GM19025 (cell line): Measurements from ENCODE around the gene CNTNAP5.

ENCODE experiments used
- ATAC-seq: cut with Tn5 transposase; IDR thresholded peaks from one replicate; pipeline ENCODE4 v1.9.1; 2021; ENCODE audit warnings: mild to moderate bottlenecking, low read depth, moderate library complexity; ENCODE audit not compliant: unreplicated experiment

The CNTNAP5 gene

DNA sequence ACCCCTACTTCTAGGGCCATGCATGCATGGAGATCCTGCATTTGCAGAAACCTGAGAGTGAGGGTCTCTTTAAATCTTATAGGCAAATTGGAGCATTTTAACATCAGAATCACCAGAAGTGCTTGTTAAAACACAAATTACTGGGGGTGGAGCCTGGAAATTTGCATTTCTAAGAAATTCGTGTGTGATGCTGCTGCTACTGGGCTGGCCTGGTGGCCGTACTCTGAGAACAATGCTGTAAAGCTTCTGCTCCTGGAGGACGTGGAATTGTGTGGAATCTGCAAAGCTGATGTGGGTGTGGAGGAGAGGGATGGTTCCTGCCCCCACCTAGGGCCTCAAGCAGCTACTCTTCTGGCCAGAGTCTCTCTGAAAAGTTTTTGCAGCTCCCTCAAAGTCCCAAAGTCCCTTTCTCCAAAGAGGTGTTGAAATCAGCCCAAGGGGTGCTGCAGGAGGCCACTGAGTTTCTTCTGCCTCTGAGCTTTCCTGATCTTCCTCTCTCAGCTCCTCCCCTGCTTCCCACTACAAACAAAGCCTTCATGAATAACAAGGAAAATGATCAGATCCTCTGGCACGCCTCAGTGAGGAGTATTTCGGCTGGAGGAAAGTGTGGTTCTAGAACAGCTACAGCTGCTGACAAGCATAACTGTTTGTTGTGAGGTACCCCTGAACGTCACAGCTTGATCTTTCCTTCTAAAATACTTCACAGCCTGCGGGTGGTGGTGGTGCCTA is 508.3 kb downstream of the CNTNAP5 start:
- no peak for ATAC-seq

DNA sequence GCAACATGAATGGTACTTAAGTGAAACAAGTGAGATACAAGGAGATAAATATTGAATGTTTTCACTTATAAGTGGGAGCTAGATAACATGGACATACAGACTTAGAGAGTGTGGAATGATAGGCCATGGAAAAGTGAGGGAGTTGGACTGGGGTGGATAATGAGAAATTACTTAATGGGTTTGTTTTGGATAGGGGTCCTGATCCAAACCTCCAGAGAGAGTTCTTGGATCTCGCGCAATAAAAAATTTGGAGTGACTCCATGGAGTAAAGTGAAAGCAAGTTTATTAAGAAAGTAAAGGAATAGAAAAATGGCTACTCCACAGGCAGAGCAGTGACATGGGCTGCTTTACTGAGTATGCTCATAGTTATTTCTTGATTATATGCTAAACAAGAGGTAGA is 508.9 kb downstream of the CNTNAP5 start:
- no peak for ATAC-seq

DNA sequence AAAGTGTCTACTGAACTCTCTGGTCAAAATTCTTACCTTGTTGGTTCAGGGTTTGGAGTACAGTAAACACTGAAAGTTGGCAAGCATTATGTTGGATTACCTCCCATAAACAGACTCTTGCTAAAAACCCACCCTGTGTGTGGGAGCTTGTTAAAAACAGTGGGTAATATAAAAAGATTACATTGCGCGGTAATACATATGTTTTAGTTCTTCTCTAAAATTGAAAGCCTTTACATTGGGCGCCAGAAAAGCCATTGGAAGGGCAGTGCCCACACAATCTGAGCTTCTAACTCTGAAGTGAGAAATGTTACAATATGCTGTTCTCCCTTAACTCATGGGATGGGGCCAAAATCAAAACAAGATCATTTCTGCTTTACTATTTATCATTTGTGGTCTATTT is 510.7 kb downstream of the CNTNAP5 start:
- no peak for ATAC-seq

DNA sequence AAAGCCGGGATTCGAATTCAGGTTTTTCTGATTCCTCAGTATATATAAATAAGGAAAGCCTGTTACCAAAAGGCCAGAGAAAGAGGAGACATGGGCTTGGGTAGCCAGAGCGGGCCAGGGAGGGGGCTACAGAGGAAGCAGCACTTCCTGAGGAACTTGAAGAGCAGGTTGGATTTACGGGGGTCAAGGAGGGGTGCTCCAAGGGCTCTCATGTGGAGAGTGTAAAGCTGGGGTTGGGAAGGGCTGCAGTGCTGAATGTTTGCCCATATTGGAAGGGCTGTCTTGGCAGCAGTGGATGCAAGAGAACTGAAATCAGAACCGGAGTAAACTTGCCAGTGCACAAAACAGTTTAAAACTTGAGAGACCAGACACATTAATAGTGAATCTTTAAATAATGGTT is 511.5 kb downstream of the CNTNAP5 start:
- no peak for ATAC-seq

DNA sequence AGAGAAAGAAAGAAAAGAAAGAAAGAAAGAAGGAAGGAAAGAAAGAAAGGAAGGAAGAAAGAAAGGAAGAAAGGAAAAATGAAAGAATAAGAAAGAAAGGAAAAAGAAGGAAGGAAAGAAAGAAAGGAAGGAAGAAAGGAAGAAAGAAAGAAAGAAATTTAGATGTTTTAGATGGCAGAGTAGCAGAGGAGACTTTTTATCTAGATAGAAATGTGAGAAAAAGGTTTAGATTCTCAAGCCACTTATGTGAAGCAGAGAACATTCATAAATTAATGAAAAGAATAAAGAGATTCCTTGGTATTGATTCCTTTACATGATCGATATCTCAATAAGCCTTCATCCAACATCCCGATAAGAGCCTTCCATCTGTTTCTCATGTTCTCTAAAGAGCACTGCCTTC is 513.5 kb downstream of the CNTNAP5 start:
- ATAC-seq = no peak

DNA sequence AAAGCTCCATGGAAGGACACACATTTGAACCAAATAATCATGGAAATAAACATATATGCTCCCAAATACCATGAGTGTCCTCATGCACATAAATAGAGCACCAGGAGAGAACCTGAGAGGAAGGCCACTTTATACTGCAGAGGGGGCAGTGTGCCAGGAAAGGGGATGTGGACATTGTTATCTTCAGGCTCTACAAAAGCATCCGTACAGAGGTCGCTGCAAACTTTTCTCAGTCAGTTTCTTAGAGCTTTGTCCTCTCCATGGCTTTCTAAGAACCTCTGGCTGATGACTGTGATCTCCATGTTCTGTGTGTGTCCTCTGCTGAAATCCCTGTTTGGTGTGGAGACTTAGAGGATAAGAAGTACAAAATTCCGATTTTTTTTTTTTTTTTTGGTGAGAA is 515.7 kb downstream of the CNTNAP5 start:
- no peak for ATAC-seq

DNA sequence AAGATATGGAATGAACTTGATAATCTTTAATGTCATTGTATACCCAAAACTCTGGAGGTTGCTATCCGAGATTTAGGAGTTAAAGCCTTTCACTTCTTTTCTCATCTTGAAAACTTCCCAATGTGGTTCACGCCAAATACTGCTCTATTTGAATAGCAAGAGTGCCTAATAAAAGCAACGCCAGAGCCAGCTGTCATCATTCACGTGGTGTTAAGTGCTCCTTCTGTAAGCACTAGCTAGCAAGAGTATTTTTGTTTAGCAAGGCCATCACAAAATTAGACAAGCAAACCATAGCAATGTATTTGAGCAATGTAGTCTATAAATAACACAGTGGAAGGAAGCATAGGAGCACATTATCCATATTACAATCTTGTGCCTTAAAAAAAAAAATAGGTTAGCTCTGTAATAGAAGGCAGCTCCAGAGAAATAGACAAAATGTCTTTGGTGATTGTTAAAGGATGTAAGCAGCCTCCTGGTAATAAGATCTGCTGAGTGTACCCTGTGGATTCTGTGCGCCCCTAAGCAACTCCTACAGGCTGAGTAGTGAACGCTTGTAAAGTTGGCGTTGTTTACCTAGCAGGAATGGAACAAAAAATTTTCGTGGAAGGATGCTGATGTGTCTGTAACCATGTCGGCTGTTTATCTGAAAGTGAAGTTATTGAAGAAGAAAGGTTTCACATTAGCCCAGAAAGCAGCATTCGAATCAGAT is 518.0 kb downstream of the CNTNAP5 start:
- ATAC-seq = no peak

DNA sequence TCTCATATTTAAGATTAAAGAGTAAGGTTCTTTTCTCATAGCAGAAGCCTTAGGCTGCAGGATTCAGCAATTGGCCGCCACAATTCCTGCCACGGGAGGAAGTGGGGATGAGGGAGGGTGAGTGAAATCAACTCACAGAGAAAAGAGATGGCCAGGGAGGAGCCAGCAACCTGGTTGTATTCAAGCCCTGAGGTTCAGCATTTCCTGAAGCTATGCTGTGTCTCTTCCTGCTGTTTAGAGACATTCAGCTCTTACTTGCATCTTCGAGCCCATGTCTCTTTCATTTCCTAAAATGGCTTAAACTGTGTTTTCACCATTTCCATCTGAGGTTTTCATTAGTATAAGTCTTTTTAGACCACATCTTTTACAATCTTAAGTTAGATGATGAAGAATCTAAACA is 522.6 kb downstream of the CNTNAP5 start:
- no peak for ATAC-seq

DNA sequence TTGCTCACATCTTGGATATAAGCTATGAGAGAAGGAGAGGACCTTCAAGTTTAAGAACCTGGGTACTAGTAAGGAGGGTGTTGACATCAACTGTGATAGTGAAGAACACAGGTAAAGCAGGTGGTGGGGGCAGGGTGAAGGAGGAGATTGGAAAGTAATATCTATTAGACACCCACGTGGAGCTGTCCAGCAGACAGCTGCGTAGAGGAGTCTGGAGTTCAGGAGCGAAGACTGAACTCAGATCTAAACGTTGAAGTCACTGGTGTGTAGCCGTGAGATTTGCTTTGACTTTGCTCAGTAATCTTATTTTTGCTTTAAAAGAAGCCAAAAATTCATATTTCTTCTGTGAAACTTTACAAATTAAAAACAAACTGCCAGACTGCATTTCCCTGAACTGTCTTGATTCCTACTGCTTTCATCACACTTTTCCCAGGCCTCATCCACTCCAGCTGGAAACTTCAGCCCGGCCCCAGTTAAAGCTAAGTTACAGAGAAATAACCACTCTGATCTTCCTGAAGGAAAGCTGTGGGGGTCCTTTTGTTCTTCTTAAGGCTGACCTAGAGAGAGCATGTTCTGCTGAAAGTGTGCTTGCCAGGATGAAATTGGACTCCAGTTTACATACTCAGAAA is 533.3 kb downstream of the CNTNAP5 start:
- no peak for ATAC-seq

DNA sequence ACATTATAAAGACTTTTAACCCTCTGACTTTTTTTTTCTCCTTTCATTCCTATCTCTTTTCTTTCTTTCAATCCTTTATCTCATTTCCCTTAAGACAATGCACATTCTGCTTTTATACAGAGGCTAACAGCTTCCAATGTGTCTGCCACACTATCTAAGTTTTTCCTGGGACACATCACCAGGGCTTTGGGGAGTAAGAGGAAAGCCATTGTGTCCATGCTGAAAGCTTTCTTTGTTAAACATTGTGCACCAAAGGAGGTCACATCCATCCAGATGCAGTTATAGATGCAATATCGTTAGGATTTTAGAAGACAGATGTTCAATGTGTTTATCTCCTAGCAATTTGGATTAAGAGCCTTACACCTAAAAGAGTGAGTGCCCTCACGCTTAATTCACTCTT is 534.1 kb downstream of the CNTNAP5 start:
- ATAC-seq = no peak

DNA sequence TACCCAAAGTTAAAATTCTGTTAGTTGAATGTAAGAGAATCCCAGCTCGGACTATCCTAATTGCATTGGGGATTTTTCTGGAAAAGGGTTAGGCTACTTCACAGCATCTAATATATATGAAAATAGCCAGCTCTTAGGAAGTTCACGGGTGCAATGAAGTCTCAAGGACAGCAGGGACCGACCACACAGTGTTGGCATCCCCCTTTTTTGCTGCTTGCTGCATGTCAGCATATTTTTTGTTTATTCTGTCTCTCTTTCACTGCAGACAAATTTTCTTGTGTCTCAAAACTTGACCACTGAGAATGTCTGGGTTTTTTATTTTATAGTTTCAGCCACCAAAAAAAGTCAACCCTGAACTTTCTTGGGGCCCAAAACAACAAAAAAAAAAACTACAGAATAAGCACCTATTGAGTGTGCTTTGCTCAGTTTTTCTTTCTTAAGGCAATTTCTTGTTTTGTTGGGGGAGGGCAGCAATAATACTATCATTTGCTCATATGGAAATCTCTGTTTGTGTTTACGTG is 535.6 kb downstream of the CNTNAP5 start:
- no peak for ATAC-seq

DNA sequence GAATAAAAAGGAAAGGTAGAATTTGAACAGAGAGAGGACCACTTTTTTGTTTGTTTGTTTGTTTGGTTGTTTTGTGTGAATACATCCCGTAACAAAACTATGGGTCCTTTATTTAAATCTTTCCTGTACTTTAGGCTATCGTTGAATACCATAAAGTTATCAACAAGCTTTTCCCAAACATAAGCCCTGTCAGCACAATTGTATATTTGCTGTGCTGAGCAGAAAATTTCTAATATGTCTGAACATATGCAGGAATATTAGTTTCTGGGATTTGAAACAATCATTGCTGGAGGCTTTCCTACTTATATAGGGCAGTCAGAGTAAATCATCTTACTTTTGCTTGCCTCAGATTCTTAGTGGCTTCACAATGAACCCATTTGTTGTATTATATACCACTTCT is 536.4 kb downstream of the CNTNAP5 start:
- ATAC-seq = no peak

DNA sequence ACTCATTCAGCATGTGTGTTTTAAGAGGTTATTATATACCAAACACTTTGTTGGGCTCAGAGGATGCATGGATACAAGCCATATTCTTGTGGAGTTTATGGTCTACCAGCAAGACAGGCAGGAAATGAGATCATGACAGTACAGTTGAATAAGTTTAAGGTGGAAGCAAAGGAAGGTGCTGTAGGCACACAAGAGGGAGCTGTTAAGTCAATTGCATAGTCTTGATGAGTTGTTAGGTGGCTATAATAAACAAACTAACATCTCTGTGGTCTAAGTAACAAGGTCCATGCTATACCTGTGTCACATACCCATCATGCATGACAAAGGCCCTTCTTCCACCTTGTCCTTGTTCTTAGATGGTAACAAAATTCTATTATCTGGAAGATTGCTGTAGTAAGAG is 538.3 kb downstream of the CNTNAP5 start:
- no peak for ATAC-seq

DNA sequence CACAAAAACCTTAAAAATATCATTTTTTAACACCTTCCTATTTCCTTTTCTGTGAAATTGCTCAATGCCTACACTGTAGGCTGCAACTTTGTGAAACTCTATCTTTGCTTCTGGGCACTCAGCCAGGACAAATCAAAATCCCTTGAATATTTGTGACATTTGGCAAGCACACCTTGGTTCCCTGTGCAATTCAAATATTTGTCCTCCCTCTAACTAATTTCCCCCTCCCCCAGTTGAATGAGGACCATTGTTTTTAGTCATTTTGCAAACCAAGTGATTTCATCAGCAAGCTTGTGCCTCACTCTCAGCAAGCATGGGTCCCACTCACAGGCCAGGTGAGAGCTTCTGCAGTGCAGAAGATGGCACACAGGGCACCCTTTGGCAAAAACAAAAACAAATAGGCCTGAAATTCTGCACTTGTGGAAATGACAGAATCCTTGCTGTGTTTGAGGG is 541.5 kb downstream of the CNTNAP5 start:
- ATAC-seq = no peak

DNA sequence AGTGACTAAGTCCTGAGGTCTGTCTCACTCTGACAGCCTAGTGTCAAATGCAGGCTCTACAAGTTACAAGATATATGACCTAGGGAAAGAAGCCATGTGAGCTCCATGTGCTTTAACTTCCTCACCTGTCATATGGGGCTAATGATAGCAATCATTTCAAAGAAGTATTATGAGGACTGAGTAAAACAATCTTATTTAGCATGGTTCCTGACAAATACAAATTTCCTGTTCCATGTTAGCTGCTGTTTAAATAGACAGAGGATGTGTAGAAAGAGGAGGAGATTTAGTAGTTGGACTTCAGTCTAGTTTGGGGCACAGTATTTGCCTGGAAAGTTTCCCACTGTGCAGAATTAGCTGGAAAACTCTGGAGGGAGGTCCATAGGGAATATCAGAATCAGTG is 545.8 kb downstream of the CNTNAP5 start:
- no peak for ATAC-seq

DNA sequence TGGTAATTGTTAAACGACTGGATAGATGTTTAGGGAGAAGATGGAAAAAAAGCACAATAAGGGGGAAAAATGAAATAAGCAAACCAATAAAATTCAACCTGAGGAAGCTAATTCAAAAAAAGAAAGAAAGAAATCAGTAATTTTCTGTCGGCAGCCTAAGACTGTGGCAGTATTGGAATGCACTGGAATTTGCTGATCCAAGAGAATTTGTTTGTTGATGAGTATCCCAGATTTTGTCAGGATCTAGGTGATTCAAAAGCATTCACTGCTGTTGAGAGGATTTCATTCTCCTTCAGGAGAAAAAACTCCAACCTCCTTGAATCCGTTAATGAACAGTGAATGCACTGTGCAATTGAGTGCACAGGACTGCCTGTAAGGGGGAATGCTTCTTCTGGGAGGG is 546.7 kb downstream of the CNTNAP5 start:
- no peak for ATAC-seq

DNA sequence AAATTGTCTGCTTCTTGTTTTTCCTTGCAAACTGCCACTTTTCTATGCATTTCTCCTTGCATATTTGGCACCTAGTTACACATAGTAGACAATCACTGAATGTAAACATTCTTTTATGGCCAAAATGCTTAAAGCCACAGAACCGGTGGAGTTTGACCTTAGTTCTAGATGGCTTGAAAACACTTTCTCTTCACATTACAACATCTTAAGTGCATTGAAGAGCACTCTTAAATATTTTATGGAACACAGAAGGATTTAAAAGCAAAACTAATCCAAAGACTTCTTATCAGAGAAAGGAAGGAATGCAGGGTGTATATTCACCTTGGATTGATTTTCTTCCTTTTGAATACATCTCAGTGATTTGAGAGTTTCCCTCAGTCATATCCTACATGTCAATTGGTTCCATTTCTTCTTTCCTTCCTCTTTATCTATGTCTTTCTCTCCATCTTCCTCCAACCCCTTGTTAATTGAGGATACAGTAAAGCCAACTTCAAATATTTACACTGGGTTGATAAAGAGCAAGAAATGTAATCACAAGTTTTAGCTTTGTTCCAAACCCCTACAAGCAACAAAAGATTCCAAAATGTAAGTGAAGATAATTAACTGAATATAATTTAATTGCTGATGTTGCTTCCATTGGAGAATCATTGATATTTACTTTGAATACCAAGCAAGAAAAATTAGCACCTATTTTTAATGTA is 548.0 kb downstream of the CNTNAP5 start:
- no peak for ATAC-seq

DNA sequence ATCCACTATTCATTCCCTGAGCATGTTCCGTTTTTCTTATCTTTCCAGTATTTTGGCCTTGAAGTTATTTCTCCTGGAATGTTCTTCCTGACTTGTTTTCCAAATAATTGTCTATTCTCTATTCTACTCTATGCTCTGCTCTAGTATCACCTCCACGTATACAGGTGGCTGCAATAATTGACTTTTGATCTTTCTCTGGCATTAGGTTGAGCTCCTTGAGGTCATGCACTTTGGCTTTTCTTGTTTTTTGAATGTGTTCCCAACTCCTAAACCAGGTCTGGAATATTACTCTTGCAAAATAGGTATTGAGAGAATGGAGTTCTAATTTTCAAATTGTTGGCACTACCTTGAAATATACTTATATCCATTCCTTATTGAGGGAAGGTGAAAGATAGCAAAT is 550.4 kb downstream of the CNTNAP5 start:
- no peak for ATAC-seq

DNA sequence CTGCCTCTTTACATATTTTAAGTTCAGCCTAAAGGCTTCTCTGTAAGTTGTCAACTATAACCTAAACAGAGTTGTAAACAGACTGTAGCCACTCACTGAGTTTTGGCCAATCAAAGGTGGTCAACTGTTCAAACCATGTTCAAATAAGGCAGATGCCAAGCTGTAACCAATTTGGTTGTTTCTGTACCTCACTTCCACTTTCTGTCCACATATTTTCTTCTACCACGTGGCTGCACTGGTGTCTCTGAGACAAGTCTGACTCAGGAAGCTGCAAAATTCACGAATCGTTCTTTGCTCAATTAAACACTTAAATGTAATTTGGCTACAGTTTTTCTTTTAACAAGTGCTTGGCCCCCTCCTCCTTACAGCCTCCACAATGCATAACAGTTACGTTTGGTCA is 555.2 kb downstream of the CNTNAP5 start:
- no peak for ATAC-seq

DNA sequence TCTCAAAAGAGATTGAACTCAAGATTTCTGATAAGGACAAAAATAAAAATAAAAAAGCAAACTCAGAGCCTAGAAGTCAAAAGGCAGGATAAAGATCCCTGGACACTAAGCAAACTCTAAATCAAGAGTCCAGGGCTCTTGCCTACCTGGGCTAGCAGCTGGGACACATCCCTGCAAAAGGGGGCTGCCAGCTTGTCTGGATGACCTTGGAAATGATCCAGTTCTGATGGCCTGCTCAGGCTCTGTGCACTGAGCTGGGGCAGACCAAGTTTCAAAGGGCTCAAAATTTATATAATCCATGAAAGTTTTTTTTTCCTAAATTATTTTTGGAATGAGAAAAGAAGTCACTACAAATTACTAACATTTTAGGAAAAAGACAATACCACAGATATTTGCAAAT is 557.3 kb downstream of the CNTNAP5 start:
- no peak for ATAC-seq

DNA sequence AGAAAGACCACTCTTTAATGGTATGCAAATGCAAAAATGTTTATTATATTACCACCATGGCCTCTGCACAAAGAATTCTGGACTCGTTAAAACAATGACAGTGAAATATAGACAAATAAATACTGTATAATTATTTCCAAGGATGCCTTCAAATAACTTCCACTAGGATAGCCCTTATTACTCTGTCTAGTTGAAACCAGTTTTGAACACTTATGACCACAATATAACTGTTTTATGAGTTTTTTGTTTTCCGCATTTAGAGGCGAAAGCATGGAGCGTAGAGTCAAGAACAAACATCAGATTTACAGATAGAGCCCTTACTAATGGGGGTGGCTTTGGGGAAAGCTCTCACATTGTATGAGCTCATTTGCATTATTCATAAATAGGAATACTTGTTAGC is 559.5 kb downstream of the CNTNAP5 start:
- ATAC-seq = no peak
